Measurements from ENCODE around the gene LRG1. TPM values are rescaled to one million over a fixed set of nuclear protein-coding genes. Genes with fewer than 3 reads are reported as not detected.

The LRG1 gene
- polyA plus RNA-seq, 1 donor from 2014 or later = not detected

DNA sequence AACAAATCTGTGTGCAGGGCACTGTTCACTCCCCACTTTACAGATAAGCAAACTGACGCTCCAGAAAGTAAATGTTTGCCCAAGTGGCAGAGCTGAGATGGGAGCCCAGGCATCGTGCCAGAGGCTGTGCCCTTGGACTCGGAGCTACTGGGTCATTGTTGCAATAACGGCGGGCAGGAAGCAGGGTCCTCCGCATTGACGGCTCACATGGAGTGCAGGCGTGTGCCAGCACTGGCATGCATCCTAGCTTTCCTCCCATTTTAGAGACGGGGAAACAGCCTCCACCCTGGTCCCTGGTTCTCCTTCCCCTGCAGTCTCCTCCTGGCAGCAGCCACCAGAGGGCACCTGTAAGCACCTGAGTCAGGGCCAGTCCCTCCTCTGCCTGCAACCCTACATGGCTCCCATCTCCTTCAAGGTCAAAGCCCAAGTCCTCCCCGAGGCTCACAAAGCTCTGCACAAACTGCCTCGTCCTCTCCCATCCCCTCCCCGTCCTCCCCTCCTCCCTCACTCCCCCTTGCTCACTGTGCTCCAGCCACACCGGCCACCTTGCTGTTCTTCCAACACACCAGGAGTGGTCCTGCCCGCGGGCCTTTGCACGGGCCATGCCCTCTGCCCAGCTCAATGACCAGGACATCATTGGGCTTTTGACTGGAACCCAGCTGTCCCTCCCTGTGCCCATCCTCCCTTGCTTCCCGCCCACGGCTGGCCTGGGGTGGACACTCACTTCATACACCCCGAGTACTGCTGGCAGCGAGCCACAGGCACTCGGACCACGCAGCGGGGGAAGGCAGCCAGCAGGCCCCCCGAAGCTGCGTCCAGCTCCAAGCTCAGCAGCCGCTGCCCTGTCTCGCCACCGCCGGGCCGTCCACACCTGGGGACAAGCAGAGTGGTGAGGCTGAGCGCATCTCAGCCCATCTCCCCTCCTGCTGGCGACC lies 7.7 kb upstream of the LRG1 start:
- Histone ChIP-seq H3K4me2 (ENCODE audit: low read length) (no peak overlapping the region), H3K9me3 (ENCODE audit: low read length) (no peaks in the 10 kb centered on the region), H2AFZ (ENCODE audit: low read depth, low read length) (no peak overlapping the region), H3K4me3 (ENCODE audit: low read length) (no peak overlapping the region), H3K27me3 (ENCODE audit: insufficient read depth, low read depth, low read length) (no peaks in the 10 kb centered on the region), H3K9me2 (ENCODE audit: insufficient read depth, low read length) (no peaks in the 10 kb centered on the region), H3K27ac (ENCODE audit: low read length) (no peak overlapping the region), H3K36me3 (ENCODE audit: insufficient read depth, low read length) (peaks cover 12% of the 10 kb centered on the region), H3K79me2 (replicated peaks; ENCODE audit: insufficient read depth, low read length) (no peaks in the 10 kb centered on the region), H4K20me1 (ENCODE audit: insufficient read depth) (no peaks in the 10 kb centered on the region), H3K9ac (ENCODE audit: low read length) (no peak overlapping the region), H3F3A (ENCODE audit: insufficient read depth, low read length, poor library complexity, severe bottlenecking) (no peaks in the 10 kb centered on the region)
- TF ChIP-seq, protein P1, sequence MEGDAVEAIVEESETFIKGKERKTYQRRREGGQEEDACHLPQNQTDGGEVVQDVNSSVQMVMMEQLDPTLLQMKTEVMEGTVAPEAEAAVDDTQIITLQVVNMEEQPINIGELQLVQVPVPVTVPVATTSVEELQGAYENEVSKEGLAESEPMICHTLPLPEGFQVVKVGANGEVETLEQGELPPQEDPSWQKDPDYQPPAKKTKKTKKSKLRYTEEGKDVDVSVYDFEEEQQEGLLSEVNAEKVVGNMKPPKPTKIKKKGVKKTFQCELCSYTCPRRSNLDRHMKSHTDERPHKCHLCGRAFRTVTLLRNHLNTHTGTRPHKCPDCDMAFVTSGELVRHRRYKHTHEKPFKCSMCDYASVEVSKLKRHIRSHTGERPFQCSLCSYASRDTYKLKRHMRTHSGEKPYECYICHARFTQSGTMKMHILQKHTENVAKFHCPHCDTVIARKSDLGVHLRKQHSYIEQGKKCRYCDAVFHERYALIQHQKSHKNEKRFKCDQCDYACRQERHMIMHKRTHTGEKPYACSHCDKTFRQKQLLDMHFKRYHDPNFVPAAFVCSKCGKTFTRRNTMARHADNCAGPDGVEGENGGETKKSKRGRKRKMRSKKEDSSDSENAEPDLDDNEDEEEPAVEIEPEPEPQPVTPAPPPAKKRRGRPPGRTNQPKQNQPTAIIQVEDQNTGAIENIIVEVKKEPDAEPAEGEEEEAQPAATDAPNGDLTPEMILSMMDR (IDR thresholded peaks at IDR 0.05; ENCODE audit: poor library complexity, severe bottlenecking) = peak; percentile 19
- TF ChIP-seq POLR2AphosphoS5 (IDR thresholded peaks at IDR 0.05) = no peak

- Histone ChIP-seq H3K79me2 (replicated peaks; ENCODE audit: insufficient read depth, low read length) (no peaks in the 10 kb centered on the region), H3K27me3 (ENCODE audit: insufficient read depth, low read depth, low read length) (no peaks in the 10 kb centered on the region), H3K4me3 (ENCODE audit: low read length) (no peak overlapping the region), H3K4me2 (ENCODE audit: low read length) (no peak overlapping the region), H3K9ac (ENCODE audit: low read length) (no peak overlapping the region), H3K27ac (ENCODE audit: low read length) (no peak overlapping the region), H4K20me1 (ENCODE audit: insufficient read depth) (no peaks in the 10 kb centered on the region), H3K9me2 (ENCODE audit: insufficient read depth, low read length) (no peaks in the 10 kb centered on the region), H3F3A (ENCODE audit: insufficient read depth, low read length, poor library complexity, severe bottlenecking) (no peaks in the 10 kb centered on the region), H3K9me3 (ENCODE audit: low read length) (no peaks in the 10 kb centered on the region), H2AFZ (ENCODE audit: low read depth, low read length) (no peak overlapping the region), H3K36me3 (ENCODE audit: insufficient read depth, low read length) (no peaks in the 10 kb centered on the region)
- TF ChIP-seq EZH2 (IDR thresholded peaks at IDR 0.05; ENCODE audit: borderline replicate concordance, insufficient read depth, low read length, poor library complexity, severe bottlenecking) = no peak
- no peak for TF ChIP-seq MXI1 (conservative IDR thresholded peaks at IDR 0.05; ENCODE audit: poor library complexity, severe bottlenecking)
- no peak for TF ChIP-seq EP300 (conservative IDR thresholded peaks at IDR 0.05; ENCODE audit: poor library complexity, severe bottlenecking)
- TF ChIP-seq, protein P2, sequence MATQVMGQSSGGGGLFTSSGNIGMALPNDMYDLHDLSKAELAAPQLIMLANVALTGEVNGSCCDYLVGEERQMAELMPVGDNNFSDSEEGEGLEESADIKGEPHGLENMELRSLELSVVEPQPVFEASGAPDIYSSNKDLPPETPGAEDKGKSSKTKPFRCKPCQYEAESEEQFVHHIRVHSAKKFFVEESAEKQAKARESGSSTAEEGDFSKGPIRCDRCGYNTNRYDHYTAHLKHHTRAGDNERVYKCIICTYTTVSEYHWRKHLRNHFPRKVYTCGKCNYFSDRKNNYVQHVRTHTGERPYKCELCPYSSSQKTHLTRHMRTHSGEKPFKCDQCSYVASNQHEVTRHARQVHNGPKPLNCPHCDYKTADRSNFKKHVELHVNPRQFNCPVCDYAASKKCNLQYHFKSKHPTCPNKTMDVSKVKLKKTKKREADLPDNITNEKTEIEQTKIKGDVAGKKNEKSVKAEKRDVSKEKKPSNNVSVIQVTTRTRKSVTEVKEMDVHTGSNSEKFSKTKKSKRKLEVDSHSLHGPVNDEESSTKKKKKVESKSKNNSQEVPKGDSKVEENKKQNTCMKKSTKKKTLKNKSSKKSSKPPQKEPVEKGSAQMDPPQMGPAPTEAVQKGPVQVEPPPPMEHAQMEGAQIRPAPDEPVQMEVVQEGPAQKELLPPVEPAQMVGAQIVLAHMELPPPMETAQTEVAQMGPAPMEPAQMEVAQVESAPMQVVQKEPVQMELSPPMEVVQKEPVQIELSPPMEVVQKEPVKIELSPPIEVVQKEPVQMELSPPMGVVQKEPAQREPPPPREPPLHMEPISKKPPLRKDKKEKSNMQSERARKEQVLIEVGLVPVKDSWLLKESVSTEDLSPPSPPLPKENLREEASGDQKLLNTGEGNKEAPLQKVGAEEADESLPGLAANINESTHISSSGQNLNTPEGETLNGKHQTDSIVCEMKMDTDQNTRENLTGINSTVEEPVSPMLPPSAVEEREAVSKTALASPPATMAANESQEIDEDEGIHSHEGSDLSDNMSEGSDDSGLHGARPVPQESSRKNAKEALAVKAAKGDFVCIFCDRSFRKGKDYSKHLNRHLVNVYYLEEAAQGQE (IDR thresholded peaks at IDR 0.05; ENCODE audit: borderline replicate concordance) = no peak
- no peak for TF ChIP-seq RAD21 (conservative IDR thresholded peaks at IDR 0.05)
- TF ChIP-seq TAF1 (IDR thresholded peaks at IDR 0.05; ENCODE audit: low read depth) = no peak
- TF ChIP-seq SMC3 (conservative IDR thresholded peaks at IDR 0.05; ENCODE audit: poor library complexity) = no peak
- TF ChIP-seq, protein P1 (IDR thresholded peaks at IDR 0.05; ENCODE audit: poor library complexity, severe bottlenecking) = no peak
- no peak for TF ChIP-seq POLR2AphosphoS5 (IDR thresholded peaks at IDR 0.05)
These were observed 4.2 kb upstream of the LRG1 start for GRCh38 chr19:4543842-4544647.

All from neural cell (in vitro differentiated cells).